ENCODE data around the gene RPS27. TPM values are rescaled to one million over a fixed set of nuclear protein-coding genes. Genes with fewer than 3 reads are reported as not detected.

The RPS27 gene
- total RNA-seq, 2 experiments from 2014 or later: 1,867 to 2,094 TPM

- H3K36me3 Mint-ChIP-seq (ENCODE audit: low read depth): peaks cover 39% of the 10 kb centered on the region
- H3K4me3 Mint-ChIP-seq: no peak overlapping the region
- no peaks in the 10 kb centered on the region for H3K9me3 Mint-ChIP-seq (ENCODE audit: low read depth)
- ChIA-PET POLR2A (no interaction called here), CTCF (no interaction called here)
- DNase-seq: no peak
- H3K27ac Mint-ChIP-seq: no peak overlapping the region
- intact Hi-C loops (cut with DNase I, micrococcal nuclease): no loop called here
- ATAC-seq: no peak
- H3K4me1 Mint-ChIP-seq: peaks cover 23% of the 10 kb centered on the region
- no peaks in the 10 kb centered on the region for H3K27me3 Mint-ChIP-seq
Measured at GRCh38 chr1:153951183-153951582, 39.4 kb upstream of the RPS27 start.

GRCh38 chr1:153951801-153952200, 38.8 kb upstream of the RPS27 start:
- CTCF ChIA-PET: no interaction called here
- peaks cover 39% of the 10 kb centered on the region for H3K36me3 Mint-ChIP-seq (ENCODE audit: low read depth)
- H3K4me3 Mint-ChIP-seq: no peak overlapping the region
- intact Hi-C loops (cut with DNase I, micrococcal nuclease): no loop called here
- H3K4me1 Mint-ChIP-seq: peaks cover 27% of the 10 kb centered on the region
- H3K9me3 Mint-ChIP-seq (ENCODE audit: low read depth): no peaks in the 10 kb centered on the region
- no peaks in the 10 kb centered on the region for H3K27me3 Mint-ChIP-seq
- POLR2A ChIA-PET: no interaction called here
- DNase-seq (no peak), ATAC-seq (no peak)
- H3K27ac Mint-ChIP-seq: no peak overlapping the region

- ATAC-seq (no peak), DNase-seq (no peak)
- H3K9me3 Mint-ChIP-seq (ENCODE audit: low read depth): no peaks in the 10 kb centered on the region
- no peak overlapping the region for H3K4me3 Mint-ChIP-seq
- H3K36me3 Mint-ChIP-seq (ENCODE audit: low read depth): peaks cover 36% of the 10 kb centered on the region
- intact Hi-C loops (cut with DNase I, micrococcal nuclease): no loop called here
- ChIA-PET CTCF (interaction anchor here (0.7 to 1.6 kb wide), 4 partner anchors 13 to 132 kb away, joined by 3 to 8 read pairs (median 6); partner anchors contain the start of gene RAB13), POLR2A (interaction anchor here (0.9 kb wide), 2 partner anchors 9 kb away, joined by 3 to 4 read pairs; partner anchors contain the start of gene SLC39A1)
- H3K27ac Mint-ChIP-seq: peak overlapping the region; percentile 83
- peaks cover 32% of the 10 kb centered on the region for H3K4me1 Mint-ChIP-seq
- no peaks in the 10 kb centered on the region for H3K27me3 Mint-ChIP-seq
Measured at GRCh38 chr1:153953859-153954365, 36.6 kb upstream of the RPS27 start.

DNA sequence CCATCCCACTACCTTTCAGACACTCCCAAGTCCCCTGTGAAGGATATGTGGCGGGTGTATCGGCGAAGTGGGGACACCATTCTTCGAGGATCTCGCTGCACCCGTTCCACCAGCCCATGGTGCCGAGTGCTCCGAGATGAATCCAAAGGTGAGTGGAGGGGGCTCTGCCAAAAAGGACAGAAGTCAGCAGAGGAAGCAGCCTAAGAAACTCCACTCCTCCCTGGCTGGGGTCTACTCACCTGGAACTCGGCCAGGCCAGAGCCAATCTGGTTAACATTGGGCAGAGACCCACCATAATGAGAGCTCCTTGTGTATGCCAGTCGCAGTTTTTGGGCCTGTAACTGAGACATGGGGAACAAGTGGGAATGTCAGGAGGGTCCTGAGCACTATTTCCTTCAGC, 35.7 kb upstream of the RPS27 start:
- Mint-ChIP-seq H3K4me3 (no peak overlapping the region), H3K4me1 (peaks cover 37% of the 10 kb centered on the region), H3K27ac (no peak overlapping the region), H3K36me3 (ENCODE audit: low read depth) (peaks cover 38% of the 10 kb centered on the region), H3K27me3 (no peaks in the 10 kb centered on the region), H3K9me3 (ENCODE audit: low read depth) (no peaks in the 10 kb centered on the region)
- CTCF ChIA-PET: no interaction called here
- POLR2A ChIA-PET: interaction anchor here (0.9 kb wide), 1 partner anchor 10 kb away, joined by 3 read pairs; no protein-coding TSS in a partner anchor
- no peak for DNase-seq
- intact Hi-C loops (cut with DNase I, micrococcal nuclease): loop anchor here in 1 of 2 experiments (5.0 kb wide), 1 partner anchor 228 kb away; the partner anchor contains the start of gene INTS3
- ATAC-seq: no peak

DNA sequence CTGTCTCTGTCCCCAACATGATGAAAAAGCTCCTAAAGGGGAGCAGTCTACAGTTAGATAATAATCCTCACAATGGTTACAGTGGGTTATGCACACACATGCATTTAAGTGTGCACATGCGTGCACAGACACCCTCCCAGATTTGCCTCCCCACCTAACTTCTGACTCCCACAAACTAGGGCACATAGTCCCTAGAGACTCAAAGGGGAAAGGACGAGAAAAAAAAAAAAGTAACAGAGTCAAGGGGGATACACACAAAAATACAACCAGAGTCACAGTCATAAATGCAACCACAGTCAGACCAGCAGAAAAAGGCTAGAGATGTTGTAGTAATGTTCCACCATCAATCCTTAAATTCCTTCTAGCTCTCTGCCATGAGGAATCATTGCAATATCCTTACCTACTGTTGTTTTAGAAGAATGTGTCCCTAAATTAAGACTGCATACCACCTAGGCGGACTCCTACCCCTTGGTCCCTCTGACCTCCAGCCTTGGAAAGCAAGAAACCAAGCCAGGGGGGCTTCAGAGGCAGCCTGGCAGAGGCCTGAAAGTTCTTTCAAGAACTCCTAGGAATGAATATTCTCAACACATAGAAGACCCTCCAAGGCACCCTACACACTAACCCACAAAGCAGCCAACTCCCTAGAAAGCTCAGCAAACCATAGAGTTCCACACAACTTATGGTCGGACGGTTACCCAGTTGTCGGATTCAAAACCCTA, 33.4 kb upstream of the RPS27 start:
- ATAC-seq (no peak), DNase-seq (no peak)
- ChIA-PET CTCF (interaction anchor here (0.7 to 3.2 kb wide), 4 partner anchors 10 to 74 kb away, joined by 4 to 12 read pairs (median 8); partner anchors contain the start of genes DENND4B and RAB13), POLR2A (interaction anchor here (1.1 to 2.9 kb wide), 3 partner anchors 10 to 34 kb away, joined by 3 to 12 read pairs (median 8); partner anchors contain the start of genes CREB3L4 and RPS27)
- peak overlapping the region; percentile 95 for H3K27ac Mint-ChIP-seq
- peaks cover 48% of the 10 kb centered on the region for H3K4me1 Mint-ChIP-seq
- H3K36me3 Mint-ChIP-seq (ENCODE audit: low read depth): peaks cover 27% of the 10 kb centered on the region
- H3K4me3 Mint-ChIP-seq: peak overlapping the region; percentile 99
- intact Hi-C loops (cut with DNase I, micrococcal nuclease): loop anchor here (1.0 to 5.0 kb wide), 2 partner anchors 12 to 230 kb away; partner anchors contain the start of gene INTS3 (in 1 of the 2)
- no peaks in the 10 kb centered on the region for H3K27me3 Mint-ChIP-seq
- H3K9me3 Mint-ChIP-seq (ENCODE audit: low read depth): no peaks in the 10 kb centered on the region

DNA sequence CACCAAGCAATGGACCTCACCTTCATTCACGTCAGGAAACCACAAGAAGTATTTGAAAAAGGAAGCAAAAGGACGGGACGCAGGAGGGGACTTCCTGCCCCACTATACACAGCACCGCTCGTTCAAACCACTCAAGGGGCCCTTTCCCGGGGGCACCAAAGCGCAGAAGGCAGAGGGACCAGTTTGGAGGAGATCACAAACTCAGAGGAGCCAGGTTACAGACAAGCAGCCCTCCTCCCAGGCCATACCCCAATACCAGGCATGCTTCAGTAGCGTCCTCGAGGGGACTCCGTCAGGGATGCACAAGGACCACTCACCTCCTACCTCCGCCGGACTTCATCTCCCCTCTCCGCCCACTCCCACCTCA, 32.8 kb upstream of the RPS27 start:
- intact Hi-C loops (cut with DNase I, micrococcal nuclease): loop anchor here (1.0 to 5.0 kb wide), 10 partner anchors 10 to 299 kb away; partner anchors contain the start of genes JTB (in 2 of the 2), RPS27 (in 2 of the 2), CREB3L4 (in 1 of the 2) and DENND4B (in 1 of the 2)
- ATAC-seq (peak; percentile 11), DNase-seq (peak; percentile 64)
- CTCF ChIA-PET: interaction anchor here (0.7 to 3.2 kb wide), 4 partner anchors 11 to 74 kb away, joined by 4 to 12 read pairs (median 8); partner anchors contain the start of genes DENND4B, JTB and RAB13
- Mint-ChIP-seq H3K36me3 (ENCODE audit: low read depth) (peaks cover 25% of the 10 kb centered on the region), H3K4me3 (peak overlapping the region; percentile 99), H3K27ac (peak overlapping the region; percentile 95), H3K4me1 (peaks cover 54% of the 10 kb centered on the region), H3K9me3 (ENCODE audit: low read depth) (no peaks in the 10 kb centered on the region), H3K27me3 (no peaks in the 10 kb centered on the region)
- POLR2A ChIA-PET: interaction anchor here (2.2 to 2.9 kb wide), 2 partner anchors 10 to 33 kb away, joined by 8 to 12 read pairs; partner anchors contain the start of genes CREB3L4 and RPS27

DNA sequence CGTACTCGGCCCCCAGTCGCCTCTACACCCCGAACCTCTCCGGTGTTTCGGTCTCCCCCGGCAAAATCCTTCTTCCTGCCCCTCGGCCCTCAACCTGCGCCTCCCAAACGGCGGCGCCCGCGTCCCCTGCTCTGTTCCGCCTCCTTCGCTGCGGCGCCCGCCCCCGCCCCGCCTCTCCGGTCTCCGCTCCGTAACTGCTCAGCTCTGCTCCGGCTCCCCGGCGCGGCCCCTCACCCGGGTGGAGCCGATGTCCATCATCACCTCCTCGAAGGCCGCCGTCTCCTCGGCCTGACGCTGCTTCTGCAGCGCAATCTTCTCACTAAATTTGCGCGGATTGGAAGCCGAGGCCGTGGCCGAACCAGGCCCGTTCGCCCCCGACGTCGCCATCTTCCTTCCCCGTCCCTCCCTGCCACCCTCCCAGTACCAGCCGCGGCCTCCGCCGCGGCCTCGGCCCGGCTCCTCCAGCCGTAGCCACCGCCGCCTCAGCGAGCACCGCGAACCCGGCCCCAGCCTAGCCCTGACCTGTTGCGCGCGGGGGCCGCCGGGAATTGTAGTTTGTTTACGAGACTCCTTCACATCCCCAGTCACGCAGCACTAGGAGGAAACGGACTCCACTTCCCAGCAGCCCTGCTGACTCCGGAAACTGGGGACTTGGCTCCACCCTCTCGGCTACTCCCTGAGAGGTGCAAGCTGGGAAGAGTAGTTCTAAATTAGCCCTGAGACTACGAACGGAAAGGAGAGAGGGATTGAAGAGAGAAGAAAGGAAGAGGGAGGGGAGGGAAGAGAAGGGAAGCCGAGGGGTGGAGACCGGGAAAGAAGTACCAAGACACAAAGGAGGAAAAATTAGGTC, 32.2 kb upstream of the RPS27 start, which contains the start of gene CRTC2:
CRTC2 (minus strand) TSS at position 502 of the 850 bp plus-strand sequence; CDS start at position 387, 115 bp downstream.
- H3K27me3 Mint-ChIP-seq: no peaks in the 10 kb centered on the region
- peaks cover 55% of the 10 kb centered on the region for H3K4me1 Mint-ChIP-seq
- peak within 1 kb of the TSS; percentile 95 for H3K27ac Mint-ChIP-seq
- H3K4me3 Mint-ChIP-seq: peak within 1 kb of the TSS; percentile 99
- H3K36me3 Mint-ChIP-seq (ENCODE audit: low read depth): peaks cover 22% of the 10 kb centered on the region
- ChIA-PET POLR2A (interaction anchor here (0.8 to 2.9 kb wide), 4 partner anchors 9 to 32 kb away, joined by 3 to 12 read pairs (median 8); partner anchors contain the start of genes CREB3L4, JTB and RPS27), CTCF (interaction anchor here (0.7 to 3.2 kb wide), 6 partner anchors 12 to 468 kb away, joined by 3 to 12 read pairs (median 4); partner anchors contain the start of genes DENND4B, JTB and RAB13)
- intact Hi-C loops (cut with DNase I, micrococcal nuclease): loop anchor here (1.0 to 5.0 kb wide), 9 partner anchors 9 to 300 kb away; partner anchors contain the start of genes JTB (in 2 of the 2), RPS27 (in 2 of the 2), CREB3L4 (in 1 of the 2) and DENND4B (in 1 of the 2)
- ATAC-seq (peak; percentile 90), DNase-seq (peak; percentile 99)
- no peaks in the 10 kb centered on the region for H3K9me3 Mint-ChIP-seq (ENCODE audit: low read depth)

GRCh38 chr1:153958961-153959260, 31.7 kb upstream of the RPS27 start:
- H3K27ac Mint-ChIP-seq: peak overlapping the region; percentile 95
- POLR2A ChIA-PET: interaction anchor here (0.8 to 2.9 kb wide), 4 partner anchors 8 to 32 kb away, joined by 3 to 12 read pairs (median 8); partner anchors contain the start of genes CREB3L4, JTB and RPS27
- intact Hi-C loops (cut with DNase I, micrococcal nuclease): loop anchor here (1.0 to 5.0 kb wide), 9 partner anchors 8 to 301 kb away; partner anchors contain the start of genes JTB (in 2 of the 2), RPS27 (in 2 of the 2), CREB3L4 (in 1 of the 2) and DENND4B (in 1 of the 2)
- H3K9me3 Mint-ChIP-seq (ENCODE audit: low read depth): no peaks in the 10 kb centered on the region
- H3K4me3 Mint-ChIP-seq: peak overlapping the region; percentile 99
- ATAC-seq (no peak), DNase-seq (no peak)
- CTCF ChIA-PET: interaction anchor here (0.7 to 1.7 kb wide), 3 partner anchors 19 to 468 kb away, joined by 3 to 4 read pairs (median 3); partner anchors contain the start of gene JTB
- H3K4me1 Mint-ChIP-seq: peaks cover 53% of the 10 kb centered on the region
- no peaks in the 10 kb centered on the region for H3K27me3 Mint-ChIP-seq
- H3K36me3 Mint-ChIP-seq (ENCODE audit: low read depth): peaks cover 24% of the 10 kb centered on the region

DNA sequence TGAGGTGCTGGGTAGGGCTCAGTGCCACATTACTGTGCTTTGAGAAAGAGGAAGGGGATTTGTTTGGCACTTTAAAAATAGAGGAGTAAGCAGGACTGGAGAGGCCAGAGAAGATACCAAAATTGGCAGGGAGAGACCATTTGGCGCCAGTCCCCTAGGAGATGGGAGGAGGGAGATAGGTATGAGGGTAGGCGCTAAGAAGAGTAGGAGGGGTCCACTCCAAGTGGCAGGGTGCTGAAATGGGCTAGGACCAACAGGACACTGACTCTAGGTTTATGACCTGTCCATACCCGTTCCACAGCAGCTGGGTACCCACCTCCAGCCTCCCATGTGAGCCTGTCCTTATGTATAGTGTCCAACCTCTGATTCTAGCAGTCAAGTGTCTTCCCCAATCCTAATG, 31.1 kb upstream of the RPS27 start:
- DNase-seq: no peak
- no peaks in the 10 kb centered on the region for H3K27me3 Mint-ChIP-seq
- no peaks in the 10 kb centered on the region for H3K9me3 Mint-ChIP-seq (ENCODE audit: low read depth)
- peaks cover 18% of the 10 kb centered on the region for H3K36me3 Mint-ChIP-seq (ENCODE audit: low read depth)
- no peak for ATAC-seq
- peaks cover 52% of the 10 kb centered on the region for H3K4me1 Mint-ChIP-seq
- H3K4me3 Mint-ChIP-seq: no peak overlapping the region
- peak overlapping the region; percentile 95 for H3K27ac Mint-ChIP-seq
- ChIA-PET CTCF (interaction anchor here (1.0 to 1.7 kb wide), 2 partner anchors 18 to 40 kb away, joined by 3 to 4 read pairs; partner anchors contain the start of gene JTB), POLR2A (interaction anchor here (0.8 to 2.9 kb wide), 3 partner anchors 15 to 31 kb away, joined by 3 to 12 read pairs (median 8); partner anchors contain the start of genes JTB and RPS27)
- intact Hi-C loops (cut with DNase I, micrococcal nuclease): loop anchor here in 1 of 2 experiments (5.0 kb wide), 1 partner anchor 232 kb away; the partner anchor contains the start of gene INTS3

DNA sequence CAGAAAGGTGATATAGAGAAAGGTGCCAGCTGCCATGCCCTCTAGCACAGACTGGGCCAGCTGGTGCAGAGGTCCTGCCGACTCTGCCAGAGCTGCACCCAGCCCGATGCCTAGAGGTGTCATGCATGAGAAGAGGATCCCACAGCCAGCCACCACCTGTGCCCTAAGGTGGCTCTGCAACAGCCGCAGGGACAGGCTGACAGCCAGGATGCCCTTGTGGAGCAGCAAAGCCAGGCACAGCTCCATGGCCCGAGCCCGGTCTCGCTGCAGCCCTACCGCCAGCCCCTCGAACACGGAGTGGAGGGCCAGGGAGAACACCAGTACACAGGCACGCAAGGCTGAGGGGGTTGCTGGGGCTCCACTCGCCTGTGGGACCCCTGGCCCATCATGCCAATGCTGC, 30.4 kb upstream of the RPS27 start:
- Mint-ChIP-seq H3K36me3 (ENCODE audit: low read depth) (peaks cover 15% of the 10 kb centered on the region), H3K27ac (no peak overlapping the region), H3K4me3 (no peak overlapping the region), H3K4me1 (peaks cover 49% of the 10 kb centered on the region), H3K9me3 (ENCODE audit: low read depth) (no peaks in the 10 kb centered on the region), H3K27me3 (no peaks in the 10 kb centered on the region)
- intact Hi-C loops (cut with DNase I, micrococcal nuclease): loop anchor here (5.0 to 10.0 kb wide), 3 partner anchors 385 to 425 kb away; partner anchors contain the start of genes S100A6 (in 2 of the 2) and S100A2 (in 1 of the 2)
- ChIA-PET POLR2A (interaction anchor here (2.9 kb wide), 1 partner anchor 30 kb away, joined by 12 read pairs; the partner anchor contains the start of gene RPS27), CTCF (interaction anchor here (0.5 to 1.0 kb wide), 2 partner anchors 41 to 229 kb away, joined by 3 read pairs; no protein-coding TSS in a partner anchor)
- no peak for DNase-seq
- no peak for ATAC-seq
